GM12878 (cell line): ENCODE measurements around the gene PCBP4. TPM values are rescaled to one million over a fixed set of nuclear protein-coding genes. Genes with fewer than 3 reads are reported as not detected.

Source experiments
- ATAC-seq: fragments of 200-7000 bp; cut with Tn5 transposase; 3 replicates; pipeline ENCODE4 v1.9.1; 2020; ENCODE audit warnings: mild to moderate bottlenecking, moderate library complexity
- BruUV-seq: library from RNA; stranded (reverse); fragments of 400-500 nt; replicated peaks from 2 replicates; lab custom pipeline; 2021; lab: Mats Ljungman, UMichigan
- CTCF ChIA-PET: fragments of 300-600 bp; sonication (Branson Sonifier 250); formaldehyde crosslinking; extraction: SDS; loops from one replicate; lab custom pipeline; 2021; ENCODE audit warnings: inconsistent platforms; lab: Yijun Ruan, JAX
- POLR2A ChIA-PET: fragments of 350-600 bp; formaldehyde crosslinking; extraction: SDS; loops from one replicate; lab custom pipeline; 2021; ENCODE audit warnings: inconsistent platforms; lab: Charles Lee
- RAD21 ChIA-PET: fragments of 300-600 bp; sonication (Branson Sonifier 250); formaldehyde crosslinking; loops from one replicate; lab custom pipeline; 2023; ENCODE audit warnings: antibody characterized with exemption; ENCODE audit not compliant: unreplicated experiment; lab: Charles Lee
- SMC1A ChIA-PET: fragments of 300-600 bp; sonication (Branson Sonifier 250); formaldehyde crosslinking; loops from one replicate; lab custom pipeline; 2023; ENCODE audit not compliant: unreplicated experiment, uncharacterized antibody; lab: Charles Lee
- DNase-seq: peaks from one replicate; pipeline ENCODE4 v3.0.0-alpha.2; 2011; ENCODE audit warnings: low read depth, low spot score
- FAIRE-seq: peaks from 3 replicates; lab custom pipeline; 2011; peaks lifted over from hg19 to GRCh38; lab: Jason Lieb, UNC
- H2AFZ ChIP-seq: 2 replicates; pipeline ENCODE4 v1.6.0; 2011; ENCODE audit warnings: low read depth, low read length, control low read depth; ENCODE audit not compliant: control insufficient read depth
- H3K27ac ChIP-seq: 2 replicates; pipeline ENCODE4 v1.5.1; 2011; ENCODE audit warnings: control low read depth; ENCODE audit not compliant: control insufficient read depth, insufficient read depth
- H3K27me3 ChIP-seq, 2 experiments: replicated peaks in 1 of 2; 2 replicates each; pipeline versions ENCODE4 v1.6.0 to v1.6.1; 2011; ENCODE audit warnings: low read length in 1 of 2; ENCODE audit not compliant: control insufficient read depth in 2 of 2, insufficient read depth in 2 of 2
- H3K36me3 ChIP-seq, 2 experiments: 2 replicates each; pipeline ENCODE4 v1.5.1; 2011; ENCODE audit warnings: low read length in 1 of 2; ENCODE audit not compliant: control insufficient read depth in 2 of 2, insufficient read depth in 2 of 2
- H3K4me1 ChIP-seq: 2 replicates; pipeline ENCODE4 v1.6.1; 2011; ENCODE audit warnings: mild to moderate bottlenecking, low read length, moderate library complexity, mixed read lengths; ENCODE audit not compliant: control insufficient read depth, insufficient read depth
- H3K4me2 ChIP-seq: 2 replicates; pipeline ENCODE4 v1.6.0; 2011; ENCODE audit warnings: control low read depth; ENCODE audit not compliant: control insufficient read depth, insufficient read depth
- H3K4me3 ChIP-seq: fragments of 200-600 bp; sonication (generic); 2 replicates; pipeline ENCODE4 v1.5.1; 2016
- H3K79me2 ChIP-seq: 2 replicates; pipeline ENCODE4 v1.6.0; 2011; ENCODE audit warnings: low read length; ENCODE audit not compliant: control insufficient read depth, insufficient read depth
- H3K9ac ChIP-seq: 2 replicates; pipeline ENCODE4 v1.8.0; 2011; ENCODE audit warnings: low read length, control low read depth, mixed read lengths; ENCODE audit not compliant: control insufficient read depth, insufficient read depth
- H3K9me3 ChIP-seq: replicated peaks from 3 replicates; pipeline ENCODE4 v1.5.1; 2011; ENCODE audit warnings: mild to moderate bottlenecking, low read length; ENCODE audit not compliant: control insufficient read depth, insufficient read depth
- H4K20me1 ChIP-seq: 2 replicates; pipeline ENCODE4 v1.6.0; 2011; ENCODE audit not compliant: control insufficient read depth, insufficient read depth
- BCL11A ChIP-seq: IDR thresholded peaks from 2 replicates; pipeline ENCODE4 v1.6.1; 2011; ENCODE audit warnings: low read depth, low read length
- BMI1 ChIP-seq: fragments of 450-650 bp; IDR thresholded peaks from 2 replicates; pipeline ENCODE4 v1.6.1; 2016; ENCODE audit warnings: mild to moderate bottlenecking, moderate library complexity, borderline replicate concordance
- CHD1 ChIP-seq: IDR thresholded peaks from 2 replicates; pipeline ENCODE4 v1.6.1; 2012; ENCODE audit warnings: low read depth, low read length, improper control_type of control experiment
- EGR1 ChIP-seq, 2 experiments: IDR thresholded peaks; 1 replicate in 1 of 2; 2 replicates in 1 of 2; pipeline ENCODE4 v1.6.1; 2011 to 2012; ENCODE audit warnings: low read depth in 2 of 2, low read length in 2 of 2, borderline replicate concordance in 1 of 2, mild to moderate bottlenecking in 1 of 2, moderate library complexity in 1 of 2
- HCFC1 ChIP-seq: fragments of 150-350 bp; IDR thresholded peaks from 2 replicates; pipeline ENCODE4 v1.6.1; 2014; ENCODE audit warnings: low read length
- HDAC6 ChIP-seq: fragments of 200-600 bp; sonication (generic); IDR thresholded peaks from one replicate; pipeline ENCODE4 v1.8.0; 2017; ENCODE audit warnings: antibody characterized with exemption; ENCODE audit not compliant: unreplicated experiment
- IKZF2 ChIP-seq, 2 experiments: fragments of 450-650 bp; IDR thresholded peaks; 2 replicates each; pipeline ENCODE4 v1.6.1; 2017; ENCODE audit warnings: mild to moderate bottlenecking in 2 of 2, moderate library complexity in 2 of 2
- IRF5 ChIP-seq: fragments of 450-650 bp; IDR thresholded peaks from 2 replicates; pipeline ENCODE4 v1.6.1; 2017; ENCODE audit warnings: borderline replicate concordance
- JUND ChIP-seq: IDR thresholded peaks from 2 replicates; pipeline ENCODE4 v1.6.1; 2012; ENCODE audit warnings: low read depth, mild to moderate bottlenecking, low read length, improper control_type of control experiment, moderate library complexity
- NBN ChIP-seq: fragments of 450-650 bp; IDR thresholded peaks from 2 replicates; pipeline ENCODE4 v1.6.1; 2016
- NFYB ChIP-seq: IDR thresholded peaks from 2 replicates; pipeline ENCODE4 v1.6.1; 2011; ENCODE audit warnings: low read depth, mild to moderate bottlenecking, low read length, improper control_type of control experiment, moderate library complexity; ENCODE audit not compliant: insufficient read depth
- RAD51 ChIP-seq: fragments of 450-650 bp; IDR thresholded peaks from 2 replicates; pipeline ENCODE4 v1.6.1; 2016; ENCODE audit warnings: moderate library complexity, mild to moderate bottlenecking, inconsistent platforms
- RFX5 ChIP-seq: IDR thresholded peaks from 2 replicates; pipeline ENCODE4 v1.6.1; 2011; ENCODE audit warnings: low read depth, low read length, improper control_type of control experiment
- SRF ChIP-seq, 2 experiments: IDR thresholded peaks; 2 replicates each; pipeline ENCODE4 v1.6.1; 2011; ENCODE audit warnings: low read depth in 2 of 2, low read length in 2 of 2, mild to moderate bottlenecking in 1 of 2, moderate library complexity in 1 of 2
- SUPT20H ChIP-seq: IDR thresholded peaks from 2 replicates; pipeline ENCODE4 v1.6.1; 2011; ENCODE audit warnings: low read depth, mild to moderate bottlenecking, low read length, moderate library complexity, borderline replicate concordance; ENCODE audit not compliant: control insufficient read depth
- ZNF274 ChIP-seq: IDR thresholded peaks from one replicate; pipeline ENCODE4 v1.8.0; 2011; ENCODE audit not compliant: insufficient read length, insufficient read depth
- WGBS: methylation state at CpG from one replicate; pipeline ENCODE4 v1.1.6; 2016; ENCODE audit warnings: low lambda C conversion rate; ENCODE audit not compliant: insufficient replicate concordance, insufficient coverage; ENCODE audit errors: missing lambda C conversion rate; 5-methylcytosine and 5-hydroxymethylcytosine counted together
- in situ Hi-C: fragments of 300-500 bp; cut with MboI; formaldehyde crosslinking; loops from 9 replicates; pipeline ENCODE4 v1.14.3; 2018; ENCODE audit warnings: mixed read lengths
- intact Hi-C: fragments of 100-400 bp; cut with micrococcal nuclease; formaldehyde crosslinking; loops from one replicate; pipeline ENCODE4 v1.14.2; 2022; ENCODE audit not compliant: unreplicated experiment
- polyA plus RNA-seq, 11 experiments: library from polyadenylated mRNA; depleted of rRNA in 4 of 11; unstranded in 6 of 11; stranded (reverse) in 5 of 11; fragments of >200 nt; fragmentation: Nextera tagmentation in 4 of 11; fragmentation: Illumina TruSeq in 1 of 11; extraction: Ambion mirVana in 4 of 11; extraction: Trizol in 1 of 11; gene quantifications; 1 replicate in 1 of 11; 2 replicates in 10 of 11; pipeline versions ENCODE4 v1.2.1 to v1.2.3, GENCODE V29; 2011 to 2016; ENCODE audit warnings: inconsistent platforms in 2 of 11, missing spikeins in 2 of 11, low read depth in 1 of 11
- total RNA-seq, 4 experiments: library from RNA; depleted of rRNA in 3 of 4; stranded (reverse); fragments of >200 nt in 3 of 4; fragmentation: Illumina TruSeq in 1 of 4; extraction: Trizol in 1 of 4; gene quantifications; 2 replicates each; pipeline versions ENCODE4 v1.2.1 to v1.2.3, GENCODE V29; 2013 to 2021
- TF ChIP-seq, protein P1 (sequence below): IDR thresholded peaks from 2 replicates; pipeline ENCODE4 v1.6.1; 2012; ENCODE audit warnings: low read length, inconsistent platforms

PCBP4 gene
- total and polyA plus RNA-seq, 10 of the 15 experiments (the other 5 are each of a cell fraction or from before 2014, with no cell fraction given), result 0.05 to 14.5 (median 4.2) TPM

DNA sequence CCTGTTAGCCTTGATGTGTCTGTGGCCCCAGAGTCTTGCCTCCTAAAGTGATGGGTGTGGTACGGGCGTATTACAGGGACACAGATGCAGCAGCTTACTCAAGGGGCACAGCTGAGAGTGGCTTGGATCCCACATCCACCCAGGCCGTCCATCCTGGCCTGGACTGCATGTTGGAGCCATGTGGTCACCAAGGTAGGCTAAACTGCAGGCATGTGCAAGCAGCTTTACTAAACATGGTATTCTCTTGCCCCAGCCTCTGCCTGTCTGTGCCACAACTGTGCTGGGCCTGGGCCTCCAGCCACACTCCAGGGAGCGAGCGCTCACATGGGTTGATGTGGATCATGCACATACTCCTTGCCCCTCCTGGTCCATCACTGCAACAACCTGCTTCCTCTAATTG is 18.1 kb downstream of the PCBP4 start:
- in situ Hi-C loops, result no loop called here
- BruUV-seq, result no TSS peak
- FAIRE-seq, result no peak

More for the DNA sequence above, 18.1 kb downstream of the PCBP4 start:
- Histone ChIP-seq H3K4me3 (no peak overlapping the region), H3K36me3 (peaks cover 0 to 2% of the 10 kb centered on the region in 2 experiments; a peak in 1 of 4 replicates), H3K4me2 (no peak overlapping the region), H2AFZ (no peak overlapping the region), H3K27ac (no peak overlapping the region), H4K20me1 (no peaks in the 10 kb centered on the region), H3K27me3 (peaks cover 0 to 2% of the 10 kb centered on the region in 2 experiments; a peak in 1 of 4 replicates), H3K9me3 (no peaks in the 10 kb centered on the region), H3K79me2 (no peaks in the 10 kb centered on the region), H3K4me1 (no peaks in the 10 kb centered on the region), H3K9ac (no peak overlapping the region)
- 96% methylated on average over 5 of the region's 5 CpGs for WGBS
- DNase-seq (no peak), ATAC-seq (no peak)
- ChIA-PET SMC1A (no interaction called here), POLR2A (no interaction called here), CTCF (no interaction called here), RAD21 (no interaction called here)
- no peak for TF ChIP-seq ZNF274
- no peak for TF ChIP-seq IKZF2 (IDR thresholded peaks at IDR 0.05)
- TF ChIP-seq, protein P1, sequence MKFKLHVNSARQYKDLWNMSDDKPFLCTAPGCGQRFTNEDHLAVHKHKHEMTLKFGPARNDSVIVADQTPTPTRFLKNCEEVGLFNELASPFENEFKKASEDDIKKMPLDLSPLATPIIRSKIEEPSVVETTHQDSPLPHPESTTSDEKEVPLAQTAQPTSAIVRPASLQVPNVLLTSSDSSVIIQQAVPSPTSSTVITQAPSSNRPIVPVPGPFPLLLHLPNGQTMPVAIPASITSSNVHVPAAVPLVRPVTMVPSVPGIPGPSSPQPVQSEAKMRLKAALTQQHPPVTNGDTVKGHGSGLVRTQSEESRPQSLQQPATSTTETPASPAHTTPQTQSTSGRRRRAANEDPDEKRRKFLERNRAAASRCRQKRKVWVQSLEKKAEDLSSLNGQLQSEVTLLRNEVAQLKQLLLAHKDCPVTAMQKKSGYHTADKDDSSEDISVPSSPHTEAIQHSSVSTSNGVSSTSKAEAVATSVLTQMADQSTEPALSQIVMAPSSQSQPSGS, result no peak
- TF ChIP-seq HCFC1, result no peak
- no peak for TF ChIP-seq EGR1 (IDR thresholded peaks at IDR 0.05; ENCODE audit: borderline replicate concordance in 1 of 2, low read depth in 2 of 2, low read length in 2 of 2)
- TF ChIP-seq NFYB, result no peak
- TF ChIP-seq IRF5, result no peak
- TF ChIP-seq RFX5, result no peak
- TF ChIP-seq BCL11A, result no peak
- TF ChIP-seq SUPT20H, result no peak
- no peak for TF ChIP-seq RAD51
- TF ChIP-seq SRF (IDR thresholded peaks at IDR 0.05; ENCODE audit: low read depth in 2 of 2, low read length in 2 of 2), result no peak
- no peak for TF ChIP-seq JUND
- no peak for TF ChIP-seq HDAC6
- TF ChIP-seq BMI1, result no peak
- no peak for TF ChIP-seq CHD1
- TF ChIP-seq NBN, result no peak
- intact Hi-C loops, result no loop called here
